HG02571 (cell line): Measurements from ENCODE around the gene ARHGEF7.
A peak's percentile ranks its signal among the peaks of the same experiment; 100 is the strongest.

Experiments
- ATAC-seq: cut with Tn5 transposase; IDR thresholded peaks from one replicate; pipeline ENCODE4 v1.9.1; 2021; ENCODE audit warnings: mild to moderate bottlenecking, moderate library complexity; ENCODE audit not compliant: unreplicated experiment

Gene ARHGEF7

DNA sequence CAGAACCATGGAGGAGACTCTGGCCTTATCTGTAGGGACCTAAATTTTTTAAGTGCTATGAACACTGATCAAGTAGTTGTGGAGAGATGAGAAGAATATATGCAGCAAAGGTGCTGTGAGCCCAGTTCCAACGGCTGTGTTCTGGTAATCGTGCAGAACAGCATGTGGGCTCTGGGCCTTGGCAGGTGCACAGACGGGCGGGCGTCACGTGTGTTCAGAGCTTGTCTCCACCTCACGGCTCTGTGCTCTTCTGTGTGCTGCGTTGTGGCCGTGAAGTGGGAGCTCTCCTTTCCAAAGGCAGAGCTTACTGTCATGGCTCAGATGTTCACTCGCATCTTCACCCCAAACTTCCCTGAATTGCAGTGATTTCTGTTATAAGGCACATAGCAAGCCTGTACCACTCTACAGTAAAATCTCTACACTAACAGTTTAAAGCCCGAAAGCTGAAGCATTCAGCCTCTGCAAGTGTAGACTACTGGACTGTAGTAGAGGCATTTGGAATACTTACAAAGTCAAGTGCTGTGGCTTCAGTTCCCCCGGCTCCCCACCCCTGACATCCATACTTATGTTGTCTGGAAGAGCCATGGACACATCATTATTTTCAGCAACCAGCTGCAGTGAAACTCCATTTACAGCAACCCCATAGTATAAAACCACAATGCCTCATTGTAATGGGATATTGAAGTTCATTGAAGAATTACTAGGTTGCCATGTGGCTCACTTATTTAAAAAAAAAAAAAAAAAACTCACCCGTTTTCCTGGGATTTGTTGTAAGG, 177.8 kb downstream of the ARHGEF7 start:
- ATAC-seq = no peak

DNA sequence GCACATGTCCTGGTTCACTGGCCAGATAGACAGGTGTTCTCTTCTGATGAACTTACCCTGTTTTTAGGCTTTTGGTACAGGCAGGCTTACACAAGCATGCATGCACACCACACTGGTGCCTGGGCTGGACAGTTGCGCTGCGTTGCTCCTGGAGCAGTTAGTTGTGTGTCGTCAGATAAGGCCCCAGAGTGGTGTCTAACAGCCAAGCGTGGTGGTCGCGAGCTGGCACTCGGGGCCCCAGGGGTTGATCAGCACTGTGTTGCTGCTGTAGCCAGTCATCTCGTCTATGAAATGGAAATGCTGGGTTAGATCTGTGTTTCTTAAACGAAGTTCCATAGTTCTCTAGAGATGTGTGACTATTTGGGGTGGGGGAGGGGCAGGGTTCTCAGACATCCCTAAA, 180.8 kb downstream of the ARHGEF7 start:
- no peak for ATAC-seq

DNA sequence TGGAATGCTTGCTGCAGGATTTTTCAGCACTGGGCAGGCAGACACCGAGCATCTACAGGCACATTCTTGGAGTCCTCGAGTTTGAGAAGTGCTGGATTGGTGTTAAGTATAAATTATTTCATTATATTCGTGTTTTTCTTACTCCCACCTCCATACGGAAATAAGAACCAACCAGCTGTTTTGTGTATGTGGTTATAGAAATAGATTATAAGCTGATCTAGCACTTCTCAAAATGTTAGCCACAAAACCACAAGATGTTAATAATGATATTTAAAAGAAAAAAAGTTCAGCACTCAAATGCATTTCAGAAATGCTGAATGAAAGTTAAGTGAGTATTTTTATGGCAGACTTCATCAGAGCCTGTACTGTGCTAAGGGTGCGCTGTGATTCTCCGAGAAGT, 181.3 kb downstream of the ARHGEF7 start:
- no peak for ATAC-seq

DNA sequence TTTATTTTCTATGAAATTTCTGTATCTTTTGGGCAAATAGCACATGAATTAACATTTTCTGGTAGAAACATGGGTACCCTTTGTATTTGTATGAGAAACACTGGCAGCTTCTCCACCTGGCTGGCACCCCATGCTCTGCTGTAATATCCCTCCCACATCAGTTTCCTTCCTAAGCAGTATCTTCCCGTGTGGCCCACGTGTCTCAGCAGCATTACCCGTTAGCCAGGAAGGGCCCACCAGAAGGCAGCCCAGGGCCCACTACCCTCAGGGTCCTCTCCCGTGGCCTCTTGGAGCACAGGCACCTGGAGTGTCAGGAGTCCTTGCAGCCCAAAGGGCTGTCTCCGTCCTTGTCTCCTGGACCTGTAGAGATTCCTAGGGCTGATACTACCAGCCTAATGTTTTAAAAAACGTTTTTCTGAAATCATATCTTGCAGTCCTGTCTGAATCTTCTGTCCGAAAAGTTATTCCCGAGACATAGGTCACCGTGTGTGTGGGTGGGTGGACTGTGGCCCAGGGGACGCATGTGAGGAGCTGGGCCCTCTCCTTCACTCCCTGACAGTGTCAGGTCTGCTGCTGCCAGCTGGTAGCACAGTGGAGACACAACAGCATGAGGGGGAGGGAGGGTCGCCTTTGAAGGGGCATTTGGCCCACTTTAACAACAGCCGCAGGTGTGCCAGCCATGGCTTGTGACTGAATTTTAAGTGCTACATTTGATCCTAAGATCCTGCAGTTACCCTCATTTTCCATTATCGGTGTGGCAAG, 183.3 kb downstream of the ARHGEF7 start:
- no peak for ATAC-seq

DNA sequence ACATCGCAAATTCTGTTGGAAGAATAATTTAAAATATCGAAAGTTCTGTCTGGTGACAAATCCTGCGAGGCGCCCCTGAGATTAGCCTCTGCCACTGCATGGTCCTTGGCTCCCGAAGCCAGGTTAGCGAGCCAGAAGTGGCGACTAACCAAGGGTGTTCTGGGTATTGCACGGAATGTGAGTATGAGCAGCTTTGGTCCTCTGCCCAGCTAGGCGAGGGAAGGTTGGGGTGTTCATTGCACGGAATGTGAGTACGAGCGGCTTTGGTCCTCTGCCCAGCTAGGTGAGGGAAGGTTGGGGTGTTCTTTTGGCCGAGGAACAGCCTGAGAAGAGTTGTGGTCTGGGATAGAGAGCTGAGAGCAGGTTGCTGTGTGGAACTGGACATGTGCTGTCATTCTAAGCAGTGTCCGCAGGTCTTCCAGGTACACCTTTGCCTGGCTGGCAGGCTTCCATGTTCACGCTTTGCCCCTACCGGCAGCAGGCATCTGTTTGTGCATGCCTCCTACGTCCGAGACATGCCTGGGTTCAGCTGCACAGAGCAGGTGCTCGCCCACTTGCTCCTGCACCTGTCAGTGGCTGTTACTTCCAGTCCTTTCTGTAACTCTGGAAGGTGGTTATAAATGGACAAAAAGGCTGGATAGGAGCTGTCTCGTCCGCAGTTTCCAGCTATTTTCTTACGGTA, 187.1 kb downstream of the ARHGEF7 start:
- ATAC-seq = no peak

DNA sequence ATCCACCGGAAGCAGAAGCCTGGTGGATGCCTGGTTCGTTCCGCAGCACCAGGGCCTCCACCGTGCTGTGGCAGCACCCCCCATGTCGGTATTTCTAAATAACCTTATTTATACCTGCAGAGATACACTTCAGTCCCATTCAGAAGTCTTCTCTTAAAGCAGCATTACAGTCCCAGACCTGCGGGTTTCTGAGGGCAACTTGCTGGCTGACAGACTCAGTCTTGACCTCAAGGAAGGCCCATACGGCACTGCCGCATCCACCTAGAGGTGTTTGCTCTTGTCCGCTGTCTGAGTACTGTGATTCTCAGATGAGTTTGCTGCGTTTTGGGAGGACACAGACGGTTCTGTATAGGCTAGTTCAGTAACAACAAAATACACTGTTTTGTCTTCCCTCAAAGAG, 188.4 kb downstream of the ARHGEF7 start:
- ATAC-seq = peak; percentile 5

DNA sequence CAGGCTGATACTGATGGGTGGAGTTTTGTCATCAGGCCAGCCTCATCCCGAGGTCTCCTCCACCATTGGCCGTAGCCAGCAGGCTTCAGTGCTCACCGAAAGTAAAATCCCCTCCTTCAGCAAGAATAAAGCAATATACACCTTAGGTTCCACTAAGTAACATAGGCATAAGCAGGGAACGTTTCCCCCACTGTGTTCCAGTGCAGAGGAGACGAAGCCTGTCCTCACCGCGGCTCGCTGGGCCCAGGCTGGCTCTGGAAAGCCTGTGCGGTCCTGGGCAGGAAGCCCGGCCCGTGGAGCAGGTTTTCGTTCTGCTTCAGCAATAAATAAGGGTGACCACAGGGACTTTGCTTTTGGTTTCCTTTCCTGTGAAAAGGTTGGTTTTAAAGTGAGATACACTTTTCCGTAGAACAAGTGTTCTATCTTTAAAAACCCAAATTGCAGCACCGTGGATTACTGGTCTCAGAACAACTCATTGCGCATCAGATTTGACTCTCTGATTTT, 189.0 kb downstream of the ARHGEF7 start:
- peak; percentile 92 for ATAC-seq

DNA sequence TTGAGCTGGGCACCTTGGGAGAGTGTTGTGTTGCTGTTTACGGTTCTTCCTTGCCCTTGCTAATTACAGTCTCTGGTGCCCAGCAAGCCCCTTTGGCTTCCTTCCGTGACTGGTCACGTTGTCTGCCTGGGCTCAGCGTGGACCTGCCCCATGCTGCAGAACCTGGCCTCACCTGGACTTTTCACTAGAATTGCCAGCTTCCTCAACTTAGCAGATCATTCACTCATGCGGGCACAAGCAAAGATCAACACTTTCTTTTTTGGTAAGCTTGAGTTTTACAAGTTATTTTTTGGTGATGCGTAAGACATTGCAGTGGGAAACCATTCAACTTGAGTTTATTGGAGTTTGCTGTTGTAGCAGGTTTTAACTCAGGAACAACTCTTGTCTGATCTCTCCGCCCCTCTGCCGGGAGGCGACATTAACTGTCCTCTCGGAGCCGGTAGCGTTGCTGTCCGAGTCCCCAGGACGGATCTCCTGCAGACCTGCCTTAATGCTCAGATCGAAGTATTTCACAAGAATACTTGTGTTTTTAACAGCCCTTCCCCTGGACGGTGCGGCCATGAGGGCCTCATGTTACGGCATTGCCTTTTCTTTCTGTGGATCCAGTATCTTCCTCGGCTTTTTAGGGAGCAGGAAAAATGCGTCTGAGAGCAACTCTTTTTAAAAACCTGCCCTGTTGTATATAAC, 189.6 kb downstream of the ARHGEF7 start:
- ATAC-seq = peak; percentile 22

DNA sequence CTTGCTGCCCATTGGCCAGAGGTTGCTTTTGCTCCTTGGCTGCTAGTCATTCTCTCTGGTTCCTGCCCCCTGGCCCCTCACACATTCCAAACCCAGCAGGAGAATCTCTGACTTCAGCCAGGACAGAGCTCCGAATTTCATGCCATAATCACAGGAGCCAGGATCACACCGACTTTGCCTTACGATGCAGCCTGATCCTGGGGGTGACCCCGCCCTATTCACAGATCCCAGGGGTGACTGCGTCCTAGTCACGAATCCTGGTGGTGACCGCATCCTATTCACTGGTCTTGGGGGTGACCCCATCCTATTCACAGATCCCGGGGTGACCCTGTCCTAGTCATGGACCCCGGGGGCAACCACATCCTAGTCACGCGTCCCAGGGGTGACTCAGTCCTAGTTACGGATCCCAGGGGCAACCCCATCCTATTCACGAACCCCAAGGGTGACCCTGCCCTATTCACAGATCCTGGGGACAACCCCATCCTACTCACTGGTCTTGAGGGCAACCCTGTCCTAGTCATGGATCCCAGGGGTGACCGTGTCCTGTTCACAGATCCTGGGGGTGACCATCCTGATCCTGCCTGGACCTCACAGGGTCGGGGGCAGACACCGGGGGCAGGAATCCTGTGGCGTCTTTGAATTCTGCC, 198.0 kb downstream of the ARHGEF7 start:
- no peak for ATAC-seq

DNA sequence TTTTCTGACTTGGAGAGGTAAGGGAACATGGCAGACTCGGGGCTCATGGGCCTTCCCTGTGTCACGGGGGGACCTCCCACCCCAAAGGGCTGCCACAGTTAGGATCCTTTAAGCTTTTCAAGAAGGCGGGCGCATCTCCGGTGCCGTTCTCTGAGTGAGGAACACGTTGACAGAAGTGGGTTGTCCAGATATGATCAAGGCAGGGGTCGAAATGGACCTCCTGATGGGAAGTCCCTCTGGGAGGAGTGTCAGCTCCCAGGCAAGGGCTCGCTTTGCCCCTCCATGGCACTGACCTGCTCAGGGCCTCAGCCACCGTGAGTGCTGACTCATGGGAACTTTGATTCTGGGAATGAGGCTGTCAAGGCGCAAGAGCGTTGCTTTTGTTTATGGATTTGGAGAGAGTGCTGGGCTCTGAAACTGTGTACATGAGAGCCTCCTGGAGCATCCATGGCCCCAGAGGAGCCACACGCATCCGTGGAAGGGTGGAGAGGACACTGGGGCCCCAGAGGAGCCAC, 198.9 kb downstream of the ARHGEF7 start:
- ATAC-seq = no peak

DNA sequence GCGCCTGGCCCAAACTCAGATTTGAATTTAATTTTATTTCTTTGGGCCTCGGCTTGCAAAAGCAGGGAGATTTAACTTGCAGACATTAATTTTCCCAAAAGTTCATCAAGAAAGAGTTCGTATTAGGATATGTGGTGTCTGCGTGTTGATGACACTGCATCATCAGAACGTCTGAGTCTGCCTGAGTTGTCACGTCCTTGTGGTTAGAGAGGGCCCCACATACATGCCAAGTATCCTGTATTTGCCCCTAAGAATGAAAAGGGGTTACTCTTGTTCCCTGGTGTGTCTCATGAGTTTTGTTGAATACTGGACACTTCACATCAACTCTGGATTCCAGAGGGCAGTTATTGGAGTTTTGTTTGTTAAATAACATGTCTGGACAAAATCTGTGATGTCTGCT, 199.7 kb downstream of the ARHGEF7 start:
- ATAC-seq = no peak

DNA sequence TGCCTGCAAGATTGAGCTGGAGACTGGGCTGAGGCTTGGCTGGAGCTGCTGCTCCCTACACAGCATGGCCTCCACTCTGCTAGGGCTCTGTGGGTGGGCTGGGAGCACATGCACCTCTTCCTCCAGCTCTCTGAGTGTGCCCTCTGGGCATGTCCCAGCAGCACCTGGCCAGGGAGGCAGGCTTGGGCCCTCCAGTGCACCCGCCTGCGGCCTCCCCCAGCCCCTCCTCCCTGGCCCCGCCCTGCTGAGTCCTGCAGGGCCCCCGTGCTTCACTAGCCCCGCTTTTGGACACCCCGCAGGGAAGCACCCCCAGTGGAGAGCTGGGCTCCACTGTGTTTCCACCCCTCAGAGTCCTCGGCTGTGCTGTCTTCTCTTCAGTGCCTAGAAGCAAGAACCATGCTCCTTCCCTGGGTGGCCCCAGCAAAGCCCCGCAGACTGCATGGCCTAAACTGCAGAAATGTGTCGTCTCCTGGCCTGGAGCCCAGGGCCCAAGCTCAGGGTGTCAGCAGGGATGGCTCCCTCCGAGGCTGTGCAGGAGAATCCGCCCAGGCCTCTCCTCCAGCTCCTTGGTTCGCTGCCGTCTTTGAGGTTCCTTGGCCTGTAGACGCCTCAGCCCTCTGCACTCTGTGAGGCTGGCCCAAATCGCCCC, 200.4 kb downstream of the ARHGEF7 start:
- no peak for ATAC-seq

DNA sequence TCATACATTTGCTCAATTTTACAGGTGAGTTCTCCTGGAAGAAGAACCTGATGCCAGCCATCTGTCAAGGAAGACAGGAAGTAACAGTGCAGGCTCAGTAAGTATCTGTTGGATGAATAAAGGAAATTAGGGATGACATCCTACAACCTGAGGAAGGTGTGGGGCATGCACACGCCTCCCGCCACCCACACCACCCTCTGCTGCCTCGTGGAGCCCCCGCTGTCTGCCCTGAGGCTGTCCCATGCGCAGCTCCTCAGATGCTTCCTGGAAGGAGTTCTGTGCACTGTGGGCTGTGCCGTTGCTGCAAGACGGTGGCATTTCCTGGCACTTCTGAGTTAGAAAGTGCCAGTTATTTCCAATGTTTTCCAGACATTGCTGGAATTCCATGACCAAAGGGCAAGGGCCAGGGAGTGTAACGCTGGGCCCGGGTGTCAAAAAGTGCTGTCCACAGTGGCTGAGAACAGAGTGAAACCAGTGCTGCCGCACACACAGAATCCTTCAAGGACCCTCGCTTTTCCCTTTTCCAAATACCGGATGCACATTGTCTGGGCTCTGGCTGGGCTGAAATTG, 201.1 kb downstream of the ARHGEF7 start:
- ATAC-seq = no peak

DNA sequence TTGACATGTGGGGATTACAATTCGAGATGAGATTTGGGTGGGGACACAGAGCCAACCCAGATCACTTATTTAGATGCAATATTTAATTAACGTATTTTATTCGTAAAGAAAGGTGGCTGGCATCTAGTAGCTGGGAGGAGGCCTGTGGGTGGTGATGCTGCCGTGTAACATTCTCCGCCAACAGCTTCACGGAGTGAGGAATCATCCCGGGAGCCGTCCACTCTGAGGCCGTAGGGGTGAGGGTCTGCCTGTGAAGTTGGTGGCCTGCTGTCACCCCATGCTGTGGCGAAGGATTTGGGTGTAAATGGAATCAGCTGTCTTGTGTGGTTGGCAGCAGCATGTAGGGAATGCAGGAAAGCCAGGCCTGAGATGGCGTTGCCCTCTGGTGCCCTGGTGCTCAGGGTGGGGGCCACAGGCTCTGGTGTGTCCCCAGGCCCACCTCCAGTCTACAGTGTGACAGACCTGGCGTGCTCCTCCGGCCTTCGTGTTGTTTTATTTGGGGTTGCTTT, 202.0 kb downstream of the ARHGEF7 start:
- no peak for ATAC-seq

DNA sequence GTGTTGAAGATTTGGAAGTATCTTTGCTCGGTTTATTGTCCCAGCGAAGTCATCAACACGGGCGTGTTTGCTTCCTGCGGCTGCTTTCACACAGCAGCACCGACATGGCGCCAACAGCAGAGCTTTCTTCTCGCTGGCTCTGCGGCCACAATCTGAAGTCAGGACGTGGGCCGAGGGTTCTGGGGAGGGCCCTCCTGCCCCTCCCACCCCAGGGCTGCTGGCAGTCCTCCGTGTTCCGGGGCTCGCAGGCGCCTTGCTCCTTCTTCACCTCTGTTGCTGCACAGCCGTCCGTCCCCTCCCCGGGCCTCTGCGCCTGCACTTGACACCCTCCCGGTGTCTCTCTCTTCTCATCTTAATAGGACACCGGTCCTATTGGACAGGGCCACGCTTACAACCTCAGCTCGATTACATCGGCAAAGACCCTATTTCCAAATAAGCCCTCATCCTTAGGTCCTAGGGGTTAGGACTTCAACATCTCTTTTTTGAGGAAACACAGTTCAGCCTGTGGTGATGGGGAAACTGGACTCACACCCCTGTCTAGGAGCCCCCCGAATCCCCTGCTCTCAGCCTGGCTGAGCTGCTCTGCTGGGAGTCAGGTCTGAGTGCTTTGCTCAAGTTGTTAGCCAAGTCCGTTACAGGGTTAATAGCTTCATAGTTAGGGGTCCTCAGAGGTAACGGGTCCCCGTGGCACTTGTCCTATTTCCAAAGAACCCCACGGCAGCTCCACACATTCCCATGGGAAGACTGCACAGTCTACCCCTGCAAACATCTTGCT, 202.6 kb downstream of the ARHGEF7 start:
- no peak for ATAC-seq

DNA sequence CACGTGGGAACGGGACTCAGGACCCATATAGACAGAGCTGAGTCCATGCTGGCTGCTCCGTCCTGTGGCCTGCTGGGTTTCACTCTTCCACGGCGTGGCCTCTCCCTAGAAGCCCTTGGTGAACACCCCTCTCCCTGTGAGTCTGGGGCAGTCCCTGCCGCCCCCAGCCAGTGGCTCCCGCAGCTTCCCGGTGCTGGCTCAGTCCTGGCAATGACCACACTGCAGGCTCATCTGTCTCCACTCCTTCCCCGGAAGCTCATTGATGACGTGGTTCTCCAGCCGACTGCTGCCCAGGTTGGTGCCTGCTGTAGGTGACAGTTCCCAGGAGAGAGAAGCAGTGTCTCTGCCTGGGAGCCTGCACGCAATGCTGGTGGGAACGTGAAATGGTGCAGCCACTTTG, 203.3 kb downstream of the ARHGEF7 start:
- ATAC-seq = no peak

DNA sequence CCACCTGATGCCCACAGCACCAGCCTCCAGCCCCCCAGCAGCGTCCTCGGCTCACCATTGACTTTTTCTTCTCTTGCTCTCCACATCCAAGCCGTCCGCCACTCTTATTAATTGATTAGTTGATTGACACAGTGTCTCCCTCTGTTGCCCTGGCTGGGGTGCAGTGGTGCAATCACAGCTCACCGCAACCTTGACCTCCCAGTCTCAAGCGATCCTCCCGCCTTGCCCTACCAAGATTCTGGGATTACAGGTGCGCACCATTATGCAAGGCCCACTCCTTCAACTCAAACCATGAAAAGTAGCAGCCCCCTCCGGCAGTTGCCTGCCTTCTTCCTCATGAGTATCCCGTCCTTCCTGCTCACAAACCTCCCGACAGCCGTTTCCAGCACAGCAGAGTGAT, 204.4 kb downstream of the ARHGEF7 start:
- ATAC-seq = no peak
